Effector memory CD8-positive, alpha-beta T cell (primary cell): ENCODE results near the gene GDF15.
A peak's percentile ranks its signal among the peaks of the same experiment; 100 is the strongest.
"Not testable (repeated sequence)": the region's sequence is repeated elsewhere in the genome, so short reads cannot be mapped to it uniquely, and the experiment has no call there.

Experiments
- ATAC-seq: fragments of 150-1000 bp; cut with Tn5 transposase; replicated peaks from 2 replicates; pipeline ENCODE4 v1.10.0; 2021; ENCODE audit warnings: mild to moderate bottlenecking, moderate library complexity
- DNase-seq, 3 experiments: peaks; one replicate each; pipeline ENCODE4 v3.0.0; 2021
- H3K27ac Mint-ChIP-seq, 2 donors: one replicate each; pipeline ENCODE4 v1.8.0; 2022; ENCODE audit warnings: mild to moderate bottlenecking in 2 of 2, mixed read lengths in 2 of 2, moderate library complexity in 2 of 2
- H3K27me3 Mint-ChIP-seq, 2 donors: one replicate each; pipeline ENCODE4 v1.8.0; 2022; ENCODE audit warnings: mixed read lengths in 2 of 2
- H3K36me3 Mint-ChIP-seq: one replicate; pipeline ENCODE4 v1.8.0; 2022; ENCODE audit warnings: mild to moderate bottlenecking, moderate library complexity, mixed read lengths; ENCODE audit not compliant: insufficient read depth
- H3K4me1 Mint-ChIP-seq, 2 donors: one replicate each; pipeline ENCODE4 v1.8.0; 2022; ENCODE audit warnings: low read depth in 2 of 2, mixed read lengths in 2 of 2
- H3K4me3 Mint-ChIP-seq, 2 donors: one replicate each; pipeline ENCODE4 v1.8.0; 2022; ENCODE audit warnings: mild to moderate bottlenecking in 2 of 2, mixed read lengths in 2 of 2, moderate library complexity in 2 of 2
- H3K9me3 Mint-ChIP-seq, 2 donors: one replicate each; pipeline ENCODE4 v1.8.0; 2022; ENCODE audit warnings: mixed read lengths in 2 of 2
- total RNA-seq, 9 experiments: gene quantifications; one replicate each; lab custom pipeline; 2026; lab: John Stamatoyannopoulos, UW

GDF15 gene
- 0 to 0.19 (median 0) reads per million in 9 experiments for total RNA-seq

GRCh38 chr19:18385675-18386542 is at the start of gene GDF15:
GDF15 (plus strand) TSS chr19:18386158; CDS start chr19:18386190, 32 bp downstream.
- DNase-seq (peak; percentile 25 to 29 (median 26)), ATAC-seq (no peak)
- Mint-ChIP-seq H3K36me3 (peaks cover 14% of the 10 kb centered on the region), H3K4me3 (no peak within 1 kb of the TSS), H3K9me3 (no peaks in the 10 kb centered on the region), H3K27ac (no peak within 1 kb of the TSS), H3K27me3 (peaks cover 0 to 53% of the 10 kb centered on the region in 2 donors), H3K4me1 (peaks cover 3 to 6% of the 10 kb centered on the region in 2 donors)

- Mint-ChIP-seq H3K4me3 (no peak overlapping the region), H3K4me1 (peaks cover 12 to 14% of the 10 kb centered on the region in 2 donors), H3K27me3 (no peaks in the 10 kb centered on the region), H3K9me3 (no peaks in the 10 kb centered on the region), H3K36me3 (peaks cover 10% of the 10 kb centered on the region), H3K27ac (peak overlapping the region in 1 of 2 donors; percentile 49)
- ATAC-seq (no peak), DNase-seq (no peak)
These were observed 47.4 kb upstream of the GDF15 start for GRCh38 chr19:18338541-18338940.

- no peak for ATAC-seq
- Mint-ChIP-seq H3K27me3 (no peaks in the 10 kb centered on the region), H3K4me3 (peak overlapping the region; percentile 82 to 87), H3K4me1 (peaks cover 12 to 14% of the 10 kb centered on the region in 2 donors), H3K9me3 (no peaks in the 10 kb centered on the region), H3K27ac (peak overlapping the region; percentile 31 to 87), H3K36me3 (peaks cover 17% of the 10 kb centered on the region)
- DNase-seq: no peak
These were observed 46.2 kb upstream of the GDF15 start for GRCh38 chr19:18339723-18340122.

GRCh38 chr19:18340190-18340989 is 45.6 kb upstream of the GDF15 start, which contains the start of gene PGPEP1:
PGPEP1 (plus strand) TSS chr19:18340598; CDS start chr19:18340682, 84 bp downstream.
- peaks cover 12 to 14% of the 10 kb centered on the region in 2 donors for H3K4me1 Mint-ChIP-seq
- peaks cover 18% of the 10 kb centered on the region for H3K36me3 Mint-ChIP-seq
- H3K4me3 Mint-ChIP-seq: peak within 1 kb of the TSS; percentile 82 to 87
- DNase-seq (peak; percentile 43 to 55 (median 51)), ATAC-seq (peak; percentile 64)
- H3K27me3 Mint-ChIP-seq: no peaks in the 10 kb centered on the region
- H3K9me3 Mint-ChIP-seq: no peaks in the 10 kb centered on the region
- H3K27ac Mint-ChIP-seq: peak within 1 kb of the TSS; percentile 87 to 89

GRCh38 chr19:18340990-18341868 is 44.7 kb upstream of the GDF15 start:
- H3K36me3 Mint-ChIP-seq: peaks cover 22% of the 10 kb centered on the region
- peak overlapping the region; percentile 87 to 89 for H3K27ac Mint-ChIP-seq
- peak; percentile 74 for ATAC-seq
- DNase-seq: peak in 2 of 3 experiments; percentile 32 to 41
- H3K4me1 Mint-ChIP-seq: peaks cover 12 to 17% of the 10 kb centered on the region in 2 donors
- no peaks in the 10 kb centered on the region for H3K27me3 Mint-ChIP-seq
- no peaks in the 10 kb centered on the region for H3K9me3 Mint-ChIP-seq
- peak overlapping the region; percentile 82 to 87 for H3K4me3 Mint-ChIP-seq

- peak overlapping the region in 1 of 2 donors; percentile 72 for H3K27ac Mint-ChIP-seq
- H3K9me3 Mint-ChIP-seq: no peaks in the 10 kb centered on the region
- peak overlapping the region in 1 of 2 donors; percentile 87 for H3K4me3 Mint-ChIP-seq
- H3K4me1 Mint-ChIP-seq: peaks cover 12 to 19% of the 10 kb centered on the region in 2 donors
- peaks cover 22% of the 10 kb centered on the region for H3K36me3 Mint-ChIP-seq
- ATAC-seq: no peak
- DNase-seq: no peak
- no peaks in the 10 kb centered on the region for H3K27me3 Mint-ChIP-seq
These were observed 43.8 kb upstream of the GDF15 start for GRCh38 chr19:18342090-18342632.

GRCh38 chr19:18344582-18344950 is 41.4 kb upstream of the GDF15 start:
- DNase-seq: no peak
- H3K9me3 Mint-ChIP-seq: no peaks in the 10 kb centered on the region
- H3K36me3 Mint-ChIP-seq: peaks cover 33% of the 10 kb centered on the region
- no peak overlapping the region for H3K27ac Mint-ChIP-seq
- H3K4me1 Mint-ChIP-seq: peaks cover 17 to 22% of the 10 kb centered on the region in 2 donors
- H3K27me3 Mint-ChIP-seq: no peaks in the 10 kb centered on the region
- ATAC-seq: no peak
- H3K4me3 Mint-ChIP-seq: no peak overlapping the region

GRCh38 chr19:18345296-18345695 is 40.7 kb upstream of the GDF15 start:
- Mint-ChIP-seq H3K4me1 (peaks cover 14 to 19% of the 10 kb centered on the region in 2 donors), H3K27me3 (no peaks in the 10 kb centered on the region), H3K27ac (no peak overlapping the region), H3K4me3 (no peak overlapping the region), H3K36me3 (peaks cover 33% of the 10 kb centered on the region), H3K9me3 (no peaks in the 10 kb centered on the region)
- ATAC-seq (no peak), DNase-seq (no peak)

- Mint-ChIP-seq H3K27me3 (no peaks in the 10 kb centered on the region), H3K9me3 (no peaks in the 10 kb centered on the region), H3K27ac (no peak overlapping the region), H3K36me3 (peaks cover 30% of the 10 kb centered on the region), H3K4me1 (peaks cover 14 to 19% of the 10 kb centered on the region in 2 donors), H3K4me3 (no peak overlapping the region)
- DNase-seq: no peak
- ATAC-seq: no peak
These were observed 39.9 kb upstream of the GDF15 start for GRCh38 chr19:18346091-18346490.

GRCh38 chr19:18348171-18348570 is 37.8 kb upstream of the GDF15 start:
- DNase-seq: no peak
- H3K27ac Mint-ChIP-seq: no peak overlapping the region
- no peaks in the 10 kb centered on the region for H3K27me3 Mint-ChIP-seq
- no peak overlapping the region for H3K4me3 Mint-ChIP-seq
- ATAC-seq: no peak
- H3K9me3 Mint-ChIP-seq: no peaks in the 10 kb centered on the region
- H3K4me1 Mint-ChIP-seq: peaks cover 4 to 11% of the 10 kb centered on the region in 2 donors
- H3K36me3 Mint-ChIP-seq: peaks cover 29% of the 10 kb centered on the region

- H3K27ac Mint-ChIP-seq: peak overlapping the region in 1 of 2 donors; percentile 52
- not testable (repeated sequence) for DNase-seq
These were observed 37.1 kb upstream of the GDF15 start for GRCh38 chr19:18348818-18349339.

GRCh38 chr19:18349524-18350128 is 36.3 kb upstream of the GDF15 start:
- no peaks in the 10 kb centered on the region for H3K9me3 Mint-ChIP-seq
- DNase-seq: no peak
- H3K4me1 Mint-ChIP-seq: peaks cover 4 to 11% of the 10 kb centered on the region in 2 donors

More at GRCh38 chr19:18348818-18349339, 37.1 kb upstream of the GDF15 start:
- not testable (repeated sequence) for H3K9me3 Mint-ChIP-seq, H3K4me3 Mint-ChIP-seq, H3K27me3 Mint-ChIP-seq, ATAC-seq
- peaks cover 4 to 11% of the 10 kb centered on the region in 2 donors for H3K4me1 Mint-ChIP-seq
- peaks cover 24% of the 10 kb centered on the region for H3K36me3 Mint-ChIP-seq

More at GRCh38 chr19:18349524-18350128, 36.3 kb upstream of the GDF15 start:
- Mint-ChIP-seq H3K27me3 (no peaks in the 10 kb centered on the region), H3K36me3 (peaks cover 20% of the 10 kb centered on the region), H3K27ac (no peak overlapping the region), H3K4me3 (no peak overlapping the region)
- no peak for ATAC-seq
